ENCODE results near the gene GIGYF1. TPM values are rescaled to one million over a fixed set of nuclear protein-coding genes. Genes with fewer than 3 reads are reported as not detected.
"Not testable (repeated sequence)": the region's sequence is repeated elsewhere in the genome, so short reads cannot be mapped to it uniquely, and the experiment has no call there.

The GIGYF1 gene
- total RNA-seq, 1 experiment from 2014 or later: 4.1 TPM

GRCh38 chr7:100710452-100710851 is 16.4 kb upstream of the GIGYF1 start:
- DNase-seq (ENCODE audit: low spot score): no peak

- no peak for DNase-seq (ENCODE audit: low spot score)
Measured at GRCh38 chr7:100708395-100708794, 14.3 kb upstream of the GIGYF1 start.

GRCh38 chr7:100706672-100707311 is 12.7 kb upstream of the GIGYF1 start:
- no peak for DNase-seq (ENCODE audit: low spot score)

GRCh38 chr7:100705753-100706671 is 12.0 kb upstream of the GIGYF1 start, which contains the start of gene POP7:
Gene POP7, plus strand, starts transcription at chr7:100706121. Its CDS starts 710 bp downstream, at chr7:100706831.
- peak; percentile 98 for DNase-seq (ENCODE audit: low spot score)

- DNase-seq (ENCODE audit: low spot score): peak; percentile 56
Measured at GRCh38 chr7:100705320-100705752, 11.3 kb upstream of the GIGYF1 start.

GRCh38 chr7:100701089-100701488 is 7.0 kb upstream of the GIGYF1 start:
- DNase-seq (ENCODE audit: low spot score): not testable (repeated sequence)

- no peak for DNase-seq (ENCODE audit: low spot score)
Measured at GRCh38 chr7:100699018-100699417, 5.0 kb upstream of the GIGYF1 start.

GRCh38 chr7:100696123-100696521 is 2.1 kb upstream of the GIGYF1 start:
- DNase-seq (ENCODE audit: low spot score): no peak

- no peak for DNase-seq (ENCODE audit: low spot score)
Measured at GRCh38 chr7:100693312-100694097, 545 bp downstream of the GIGYF1 start.

- no peak for DNase-seq (ENCODE audit: low spot score)
Measured at GRCh38 chr7:100692578-100692961, 1.5 kb downstream of the GIGYF1 start.

GRCh38 chr7:100691676-100692577 is 2.1 kb downstream of the GIGYF1 start:
- peak; percentile 63 for DNase-seq (ENCODE audit: low spot score)

GRCh38 chr7:100689230-100690135 is 4.6 kb downstream of the GIGYF1 start:
- DNase-seq (ENCODE audit: low spot score): no peak

- no peak for DNase-seq (ENCODE audit: low spot score)
Measured at GRCh38 chr7:100688326-100688860, 5.7 kb downstream of the GIGYF1 start.

GRCh38 chr7:100687751-100688300 is 6.2 kb downstream of the GIGYF1 start:
- no peak for DNase-seq (ENCODE audit: low spot score)

GRCh38 chr7:100687261-100687660 is 6.8 kb downstream of the GIGYF1 start:
- no peak for DNase-seq (ENCODE audit: low spot score)

- DNase-seq (ENCODE audit: low spot score): no peak
Measured at GRCh38 chr7:100686822-100687211, 7.2 kb downstream of the GIGYF1 start.

GRCh38 chr7:100686201-100686821 is 7.7 kb downstream of the GIGYF1 start:
- no peak for DNase-seq (ENCODE audit: low spot score)

- no peak for DNase-seq (ENCODE audit: low spot score)
Measured at GRCh38 chr7:100685631-100686145, 8.4 kb downstream of the GIGYF1 start.
